Cardiac septum (tissue), 1 donor: ENCODE results near the gene MAN1A2. TPM values are rescaled to one million over a fixed set of nuclear protein-coding genes. Genes with fewer than 3 reads are reported as not detected.

Source experiments
- DNase-seq: peaks from one replicate; pipeline ENCODE4 v3.0.0-alpha.2; 2020; ENCODE audit warnings: low spot score
- intact Hi-C: fragments of 100-400 bp; cut with DNase I; formaldehyde crosslinking; loops from one replicate; pipeline ENCODE4 v1.14.0; 2022
- total RNA-seq: library from RNA; stranded (reverse); fragmentation: NEBNext Ultra II Directional; extraction: Animal tissue kit (Norgen Biotek cat#: 25700); gene quantifications from one replicate; pipeline ENCODE4 v1.2.1, GENCODE V29; 2021
- donor health status: DM: no; HTN: no; CAD: no.

The MAN1A2 gene
- total RNA-seq, 1 donor from 2014 or later: 36.3 TPM

DNA sequence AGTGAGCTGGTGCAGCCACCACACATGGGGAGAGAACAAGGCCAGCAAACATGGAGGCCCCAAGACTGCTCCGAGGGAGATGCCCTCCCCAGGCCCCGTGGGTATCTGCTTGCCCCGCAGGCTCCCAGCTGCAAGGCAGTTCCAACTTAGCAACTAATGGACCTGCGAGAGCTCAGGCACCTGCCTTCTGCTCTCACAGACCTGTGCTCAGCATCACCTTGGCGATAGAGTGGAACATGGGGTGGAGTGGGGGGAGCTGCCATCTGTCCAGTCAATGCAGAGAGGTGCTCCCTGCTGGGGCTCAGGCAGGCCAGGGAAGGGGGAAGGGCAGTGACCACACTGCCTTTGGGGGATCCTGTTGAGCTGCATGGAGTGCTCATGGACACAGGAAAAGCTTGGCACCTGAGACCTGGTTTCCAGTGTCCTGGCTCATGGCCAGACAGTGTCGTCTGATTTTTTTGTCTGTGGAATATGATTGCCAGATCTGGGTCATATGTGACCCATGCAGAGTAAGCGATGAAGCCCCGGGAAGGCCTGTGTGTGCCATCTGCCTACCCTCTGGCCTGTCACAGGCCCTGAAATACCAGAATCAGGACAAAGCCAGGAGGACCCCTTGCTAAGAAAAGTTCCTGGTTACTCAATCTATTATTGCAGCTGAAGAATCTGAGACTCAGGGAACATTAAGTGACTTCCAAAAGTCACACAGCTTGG, 198.7 kb downstream of the MAN1A2 start:
- intact Hi-C loops: no loop called here
- DNase-seq: no peak

DNA sequence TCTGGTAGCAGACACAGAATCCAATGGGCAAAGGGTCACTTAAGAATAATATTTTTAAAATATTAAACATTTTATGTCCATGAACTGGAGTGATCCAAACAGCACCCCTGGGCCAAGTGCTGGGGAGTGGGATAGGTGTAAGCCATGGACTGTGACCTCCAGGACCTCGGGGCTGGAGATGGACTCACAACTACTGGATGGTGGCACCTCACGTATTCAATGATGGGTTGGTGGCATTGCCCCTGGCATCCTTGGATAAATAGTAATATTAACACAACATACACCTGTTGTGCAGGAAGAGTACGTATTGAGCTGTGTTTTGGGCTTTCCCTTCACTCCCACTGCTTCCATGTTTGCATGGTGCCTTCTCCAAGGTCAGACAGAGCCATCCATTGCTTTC, 199.3 kb downstream of the MAN1A2 start:
- no peak for DNase-seq
- intact Hi-C loops: no loop called here

DNA sequence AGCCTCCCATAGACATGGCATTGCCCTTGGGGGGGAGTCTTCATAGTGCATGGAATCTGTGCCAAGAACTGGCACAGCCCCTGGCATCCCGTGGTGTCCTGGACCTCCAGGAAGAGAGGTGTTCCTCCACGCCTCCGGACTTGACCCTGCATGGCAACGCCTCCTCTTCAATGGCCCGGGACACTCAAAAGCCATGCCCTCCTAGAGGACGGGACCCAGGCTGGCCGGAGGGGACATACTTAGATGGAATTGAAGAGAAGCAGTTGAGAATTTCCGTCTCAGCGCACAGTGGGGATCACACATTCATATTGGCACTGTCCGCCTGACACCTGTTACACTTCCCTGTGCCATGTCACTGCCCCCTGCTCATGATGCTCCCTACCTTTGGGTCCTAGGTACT, 200.2 kb downstream of the MAN1A2 start:
- no peak for DNase-seq
- intact Hi-C loops: no loop called here

GRCh38 chr1:117567976-117568375, 200.7 kb downstream of the MAN1A2 start:
- no peak for DNase-seq
- intact Hi-C loops: no loop called here

- DNase-seq: no peak
- intact Hi-C loops: no loop called here
Measured at GRCh38 chr1:117568999-117569398, 201.8 kb downstream of the MAN1A2 start.

- intact Hi-C loops: no loop called here
- no peak for DNase-seq
Measured at GRCh38 chr1:117569856-117570255, 202.6 kb downstream of the MAN1A2 start.

DNA sequence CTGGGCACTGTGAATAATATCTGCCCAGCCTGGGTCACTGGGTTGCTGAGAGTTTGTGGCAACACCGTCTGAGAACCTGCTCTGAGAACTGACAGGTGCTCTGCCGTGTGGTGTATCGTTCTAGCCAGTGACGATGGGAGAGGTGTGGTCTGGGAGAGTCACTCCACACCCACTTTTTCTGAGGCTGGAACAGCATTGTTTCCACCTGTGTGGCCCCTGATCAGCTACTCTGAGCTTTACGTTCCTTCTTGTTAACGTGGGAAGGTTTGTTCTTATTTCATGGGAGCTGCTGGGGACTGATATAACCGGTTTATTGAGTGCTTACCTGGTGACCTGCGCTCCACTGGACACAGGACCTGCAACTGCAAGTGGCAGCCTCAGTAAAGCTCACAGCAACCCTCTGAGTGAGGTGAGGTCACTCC, 203.8 kb downstream of the MAN1A2 start:
- DNase-seq: no peak
- intact Hi-C loops: no loop called here

GRCh38 chr1:117571496-117571895, 204.2 kb downstream of the MAN1A2 start:
- DNase-seq: no peak
- intact Hi-C loops: no loop called here

DNA sequence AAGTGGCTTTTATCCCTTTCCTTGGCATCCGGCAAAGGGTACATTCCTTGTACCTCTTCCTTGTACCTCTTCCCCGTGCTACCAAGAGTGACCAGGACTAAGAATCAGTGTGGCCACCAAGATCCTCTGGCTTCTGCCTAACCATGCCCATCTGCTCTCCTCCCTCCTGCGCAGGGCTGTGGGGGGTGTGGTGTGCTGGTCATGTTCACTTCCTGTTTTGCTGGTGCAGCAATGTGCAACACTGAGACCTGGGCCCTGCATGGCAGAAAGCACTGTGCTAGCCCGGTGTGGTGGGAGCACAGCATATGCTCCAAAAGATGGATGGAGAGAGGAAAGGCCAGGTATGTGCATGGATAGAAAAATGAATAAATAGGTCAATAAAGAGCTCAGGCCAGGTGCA, 205.3 kb downstream of the MAN1A2 start:
- DNase-seq: no peak
- intact Hi-C loops: no loop called here

DNA sequence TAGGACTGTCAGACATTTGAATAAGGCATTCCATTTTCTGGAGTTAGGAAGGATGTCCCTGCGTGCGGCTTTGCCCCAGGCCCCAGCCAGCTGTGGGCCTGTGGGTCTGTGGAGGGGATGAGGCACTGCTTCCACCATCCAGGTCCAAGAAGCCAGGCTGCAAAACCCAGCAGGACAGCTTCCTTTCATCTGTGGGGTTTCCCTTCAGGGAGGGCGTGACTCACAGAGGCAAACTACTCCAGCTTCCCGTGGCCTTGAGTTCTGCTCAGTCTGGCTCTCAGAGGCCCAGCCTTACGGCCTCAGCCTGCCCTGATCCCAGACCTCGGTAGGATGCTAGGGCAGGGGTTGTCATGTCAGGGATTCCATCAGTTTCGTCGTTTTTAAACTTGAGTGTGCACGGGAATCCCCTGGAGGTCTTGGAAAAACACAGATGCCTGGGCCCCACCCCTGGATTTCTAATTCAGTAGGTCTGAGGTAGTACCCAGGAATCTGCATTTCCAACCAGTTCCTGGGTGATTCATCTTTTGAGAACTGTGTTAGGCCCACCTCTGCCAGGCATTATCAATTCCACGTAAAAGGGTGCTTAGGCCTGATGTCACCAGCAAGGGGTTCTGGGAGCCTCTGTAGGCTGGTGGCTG, 206.3 kb downstream of the MAN1A2 start:
- intact Hi-C loops: no loop called here
- no peak for DNase-seq

DNA sequence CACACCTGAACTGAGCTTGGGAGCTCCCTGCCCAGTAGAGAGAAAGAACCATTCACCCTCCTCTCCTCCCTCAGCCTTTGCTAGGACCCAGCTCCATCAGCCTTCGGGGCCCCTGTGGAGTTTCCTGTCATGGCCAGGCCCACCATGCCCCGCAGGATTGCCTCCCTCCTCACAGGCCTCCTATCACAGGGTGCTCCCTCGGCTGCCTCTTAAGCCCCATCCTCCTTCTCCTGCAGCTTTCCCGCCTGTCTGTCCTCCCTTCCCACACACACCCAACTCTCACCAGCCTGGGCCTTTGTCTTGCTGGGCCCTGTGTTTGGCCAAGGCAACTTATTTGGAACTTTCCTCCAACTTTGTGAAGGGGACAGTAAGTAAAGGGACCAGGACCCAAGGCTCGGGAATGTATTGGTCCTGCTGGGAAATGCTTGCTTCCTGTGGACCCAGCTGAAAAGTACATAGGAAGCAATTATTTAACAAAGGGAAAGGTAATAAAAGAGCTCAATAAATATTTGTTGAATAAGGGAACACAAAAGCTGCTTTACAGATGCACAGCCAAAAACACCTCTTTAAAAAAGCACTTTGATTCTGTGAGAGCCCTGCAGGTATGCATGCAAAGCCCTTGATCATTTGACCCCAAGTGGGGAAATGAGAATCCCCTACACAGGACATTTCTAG, 207.0 kb downstream of the MAN1A2 start:
- intact Hi-C loops: no loop called here
- no peak for DNase-seq

DNA sequence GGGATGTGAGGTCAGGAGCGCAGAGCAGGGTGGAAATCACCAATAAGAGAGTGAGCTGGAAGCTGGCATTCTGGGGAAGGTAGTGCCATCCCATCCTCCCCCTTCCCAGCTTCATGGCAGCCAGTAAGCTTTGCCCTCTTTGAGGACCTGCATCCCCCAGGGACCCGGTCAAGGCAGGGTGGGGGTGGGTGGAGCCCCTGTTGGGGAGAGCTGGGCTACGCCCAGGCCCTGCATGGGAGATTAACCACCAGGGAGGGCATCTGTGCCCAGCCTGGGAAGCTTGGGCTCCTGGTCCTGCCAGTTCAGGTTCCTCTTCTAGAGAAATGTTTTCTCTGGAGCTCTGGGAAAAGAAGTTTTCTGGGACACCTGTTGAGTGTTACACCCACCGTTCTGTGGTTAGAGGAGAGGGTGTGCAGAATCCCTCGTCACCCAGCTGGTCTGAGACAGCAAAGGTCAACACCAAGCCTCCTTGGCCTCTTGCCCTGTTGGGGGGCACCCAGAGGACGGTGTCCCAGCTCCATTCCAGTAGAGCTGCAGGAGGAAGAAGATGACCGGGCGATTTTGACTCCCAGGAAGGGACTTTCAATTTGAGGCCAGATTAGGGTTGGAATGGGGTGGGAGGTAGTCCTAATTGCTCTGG, 208.5 kb downstream of the MAN1A2 start:
- intact Hi-C loops: no loop called here
- DNase-seq: no peak

DNA sequence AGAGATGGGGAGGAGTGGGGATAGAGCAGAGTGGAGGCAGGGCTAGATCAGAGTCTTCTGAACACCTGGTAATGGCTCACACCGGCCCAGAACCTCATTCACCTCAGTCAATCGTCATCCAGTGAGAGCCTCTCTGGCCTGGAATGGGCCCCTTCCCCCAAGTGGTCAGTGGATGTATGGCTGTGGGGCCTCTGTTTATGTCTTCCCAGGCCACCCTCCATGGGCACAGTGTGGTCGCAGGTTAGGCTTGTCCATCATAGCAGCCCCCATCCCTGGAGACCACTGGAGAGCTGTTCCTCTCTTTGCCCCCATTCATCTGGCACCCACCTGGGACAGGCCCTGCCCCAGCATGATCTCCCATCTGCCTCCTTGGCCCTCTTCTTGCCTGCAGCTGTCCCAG, 209.0 kb downstream of the MAN1A2 start:
- intact Hi-C loops: no loop called here
- no peak for DNase-seq

- no peak for DNase-seq
- intact Hi-C loops: no loop called here
Measured at GRCh38 chr1:117577191-117577885, 210.1 kb downstream of the MAN1A2 start.

GRCh38 chr1:117578466-117578865, 211.2 kb downstream of the MAN1A2 start:
- intact Hi-C loops: no loop called here
- no peak for DNase-seq

Other genes starting within 250 kb of the MAN1A2 start
- 8.9 TPM for gene TRIM45, start 245.7 kb upstream of the MAN1A2 start, total RNA-seq
- gene VTCN1, start 156.5 kb upstream of the MAN1A2 start, total RNA-seq: not detected
- 7.4 TPM for gene TENT5C, start 238.6 kb downstream of the MAN1A2 start, total RNA-seq